ENCODE measurements around the gene DCDC1.

The DCDC1 gene

DNA sequence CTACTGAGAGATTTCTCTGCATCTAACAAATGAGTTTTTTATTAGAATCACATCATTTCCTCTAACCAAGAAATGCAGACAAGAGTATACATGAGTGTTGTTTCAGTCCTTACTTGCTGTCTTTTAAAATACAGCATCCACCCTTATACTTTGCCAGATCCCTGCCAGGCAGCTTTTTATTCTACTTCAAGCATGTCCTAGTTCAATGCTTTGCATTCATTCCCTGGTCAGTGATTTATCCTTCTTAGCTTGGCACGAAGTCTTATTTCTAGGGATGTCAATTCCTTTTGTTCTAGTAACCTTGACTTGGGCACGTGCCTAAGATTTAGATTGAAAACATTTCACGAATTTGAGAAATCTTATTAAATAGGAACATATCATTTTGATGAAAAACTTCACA is 476.2 kb downstream of the DCDC1 start:
- no peak for DNase-seq

DNA sequence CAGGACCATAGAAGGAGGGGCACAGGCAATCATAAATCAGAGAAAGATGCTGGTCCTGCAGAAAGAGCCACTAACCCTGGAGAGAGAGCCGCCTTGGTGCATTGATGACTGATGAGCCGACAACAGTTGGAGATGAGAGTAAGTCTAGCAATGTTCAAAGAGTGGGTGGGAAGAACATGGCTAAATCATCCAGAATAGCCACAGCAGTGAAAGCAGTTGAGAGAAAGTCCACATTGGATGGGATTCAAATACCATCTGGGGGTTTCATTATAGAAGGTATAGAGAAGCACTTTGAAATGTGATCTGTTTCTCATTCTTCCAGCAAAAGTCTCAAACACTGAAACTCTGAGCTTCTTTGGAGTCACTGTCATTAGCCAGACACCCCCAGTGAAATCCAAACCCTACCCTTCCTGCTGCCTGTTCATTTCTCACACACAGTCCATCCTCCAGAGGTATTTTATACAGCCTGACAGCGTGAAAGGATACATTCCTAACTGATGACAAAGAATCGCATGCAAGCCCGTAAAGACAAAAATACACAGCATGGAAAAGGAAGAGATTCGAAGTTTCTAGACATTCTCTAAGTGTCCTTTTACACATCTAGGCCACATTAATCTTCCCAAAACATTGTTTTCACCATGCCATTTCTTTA is 480.3 kb downstream of the DCDC1 start:
- no peak for DNase-seq

DNA sequence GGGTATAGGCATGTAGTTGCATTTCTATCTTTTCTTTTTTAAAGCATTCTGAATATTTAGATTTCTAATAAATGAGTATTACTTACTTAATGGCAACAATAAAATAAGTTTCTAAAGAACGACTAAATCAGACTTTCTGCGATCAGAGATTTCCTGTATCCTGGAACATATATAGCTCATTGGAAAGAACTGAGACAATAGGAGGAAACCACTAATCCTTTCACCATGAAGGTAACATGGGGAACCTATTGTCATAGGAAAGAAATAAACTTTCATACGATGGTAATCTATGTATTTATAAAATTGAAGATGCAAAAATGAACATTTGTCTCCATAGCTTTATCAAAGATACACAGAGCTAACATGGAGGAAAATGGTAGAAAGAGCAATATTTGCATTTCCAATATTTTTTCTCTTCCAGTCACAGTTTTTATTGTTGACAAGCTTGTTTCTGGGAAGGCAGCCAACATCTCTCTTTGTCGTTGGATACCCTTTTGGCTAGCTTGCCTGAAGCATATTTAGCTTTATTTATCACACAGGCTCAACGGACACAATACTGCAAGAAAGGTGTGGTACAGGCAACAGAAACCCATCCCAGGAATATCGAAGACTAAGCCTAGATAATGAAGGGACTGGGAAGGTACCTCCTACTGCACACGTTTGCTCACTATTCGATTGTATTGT is 490.1 kb downstream of the DCDC1 start:
- DNase-seq = no peak

DNA sequence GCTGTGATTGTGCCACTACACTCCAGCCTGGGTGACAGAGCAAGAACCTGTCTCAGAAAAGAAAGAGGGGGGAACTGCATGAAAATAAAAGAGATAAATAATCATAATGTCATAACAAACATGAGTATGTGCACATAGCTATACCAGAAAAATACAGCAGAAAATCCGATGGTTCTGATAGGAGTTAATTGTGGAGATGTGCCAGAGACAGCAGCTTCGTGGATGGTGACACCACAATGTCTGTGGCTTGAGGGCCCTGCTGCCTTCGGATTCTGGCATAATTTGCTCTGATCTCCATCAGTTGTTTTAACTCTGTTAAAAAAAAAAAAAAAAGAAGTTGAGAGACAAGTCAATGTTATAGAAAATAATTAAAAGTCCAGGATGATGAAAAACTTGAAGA is 491.1 kb downstream of the DCDC1 start:
- DNase-seq = no peak

DNA sequence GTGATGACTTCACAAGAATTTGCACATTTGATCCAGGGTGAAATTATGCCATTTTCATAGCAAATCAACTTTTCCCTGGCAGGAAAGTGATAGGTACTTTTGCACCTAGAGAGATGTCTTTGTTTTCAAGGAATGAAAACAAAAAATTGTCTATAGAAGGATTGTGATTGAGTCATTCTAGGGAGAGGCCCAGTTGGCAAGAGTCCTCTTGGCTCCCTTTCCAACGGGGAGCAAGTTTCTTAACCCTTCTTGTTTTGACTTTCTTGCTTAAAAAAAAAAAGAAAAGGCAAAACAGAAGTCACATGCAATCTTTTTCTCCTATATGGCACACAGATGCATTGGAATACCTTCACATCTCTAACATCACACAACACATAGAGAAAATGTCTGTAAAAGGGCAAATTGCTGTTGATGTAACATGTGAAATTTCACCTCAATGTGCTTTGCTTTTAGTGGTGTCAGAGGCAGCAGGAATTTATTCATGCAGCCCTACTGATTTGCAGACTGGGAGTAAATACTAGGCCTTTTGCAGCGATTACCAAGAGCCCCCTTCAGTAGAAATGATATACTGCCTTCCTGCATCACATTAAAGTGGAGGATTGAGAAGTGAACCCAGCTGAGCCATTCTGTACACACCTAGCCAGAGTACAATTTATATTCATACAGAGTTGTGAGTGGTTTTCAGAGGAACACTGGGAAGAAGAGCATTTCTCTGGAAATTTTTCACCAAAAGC is 492.7 kb downstream of the DCDC1 start:
- DNase-seq = no peak

DNA sequence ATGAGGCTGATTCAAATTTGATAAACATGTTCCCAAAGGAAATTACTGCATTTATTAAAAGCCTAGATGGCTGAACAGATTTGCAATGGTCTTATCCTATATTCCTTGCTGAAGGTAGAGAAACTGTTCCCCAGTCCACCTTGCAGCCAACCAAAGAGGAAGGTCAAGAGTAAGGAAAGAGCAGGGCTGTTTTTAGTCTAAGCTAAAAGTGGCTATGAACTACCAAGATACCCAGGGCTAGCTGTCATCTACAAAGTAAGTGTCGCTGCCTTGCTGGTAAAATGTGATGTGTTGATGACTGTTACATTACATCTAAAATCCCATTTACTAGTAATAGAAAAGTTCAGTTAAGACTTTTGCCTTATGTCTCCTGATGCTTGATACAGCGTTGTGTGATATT is 493.3 kb downstream of the DCDC1 start:
- no peak for DNase-seq

DNA sequence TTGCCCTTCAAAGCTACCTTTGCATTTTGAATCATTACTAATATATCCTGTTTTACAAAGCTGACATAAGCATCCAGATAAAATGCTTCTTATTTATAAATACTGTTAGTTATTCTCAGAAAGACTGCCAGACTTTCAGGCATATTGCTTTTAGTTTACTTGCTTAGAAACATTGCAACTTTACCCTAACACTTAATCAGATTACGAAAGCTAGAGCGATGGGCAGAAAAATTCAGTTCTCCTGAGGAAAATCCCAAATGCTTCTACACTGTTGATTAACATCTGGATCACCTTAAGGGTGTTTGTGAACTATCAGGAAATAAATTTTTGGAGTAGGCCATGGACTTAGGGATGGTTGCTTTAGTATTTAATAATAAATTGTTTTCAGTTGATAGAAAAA is 493.7 kb downstream of the DCDC1 start:
- no peak for DNase-seq

DNA sequence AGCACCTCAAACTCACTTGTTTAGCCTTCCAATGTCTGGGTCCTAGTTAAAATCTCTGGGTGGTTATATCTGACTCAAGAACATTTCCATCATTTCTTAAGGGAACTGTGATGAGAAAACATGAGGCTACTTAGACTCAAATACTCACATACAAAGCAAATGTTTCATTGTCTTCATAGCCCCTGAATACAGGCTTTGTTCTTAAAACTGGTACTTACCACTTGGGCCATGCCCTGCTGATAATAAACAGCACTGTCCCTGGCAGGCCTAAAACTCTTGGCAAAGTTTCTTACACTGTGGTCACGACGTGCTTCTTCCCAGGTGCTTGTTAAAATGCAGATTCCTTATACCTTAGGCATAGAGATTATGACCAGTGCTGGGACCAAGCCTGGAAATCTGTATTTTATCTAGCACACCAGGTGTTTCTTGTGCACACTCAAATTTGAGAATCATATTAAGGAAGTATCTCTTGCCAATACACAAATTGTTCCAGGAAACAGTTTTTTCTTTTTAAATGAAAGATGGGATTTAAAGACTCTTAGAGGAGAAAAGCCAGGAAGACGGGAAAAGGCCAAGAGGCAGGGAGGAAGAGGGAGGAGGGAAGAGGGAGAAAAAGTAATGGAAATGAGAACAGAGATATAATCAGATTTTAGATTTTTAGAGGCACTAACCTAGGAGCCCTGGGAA is 495.5 kb downstream of the DCDC1 start:
- DNase-seq = no peak

DNA sequence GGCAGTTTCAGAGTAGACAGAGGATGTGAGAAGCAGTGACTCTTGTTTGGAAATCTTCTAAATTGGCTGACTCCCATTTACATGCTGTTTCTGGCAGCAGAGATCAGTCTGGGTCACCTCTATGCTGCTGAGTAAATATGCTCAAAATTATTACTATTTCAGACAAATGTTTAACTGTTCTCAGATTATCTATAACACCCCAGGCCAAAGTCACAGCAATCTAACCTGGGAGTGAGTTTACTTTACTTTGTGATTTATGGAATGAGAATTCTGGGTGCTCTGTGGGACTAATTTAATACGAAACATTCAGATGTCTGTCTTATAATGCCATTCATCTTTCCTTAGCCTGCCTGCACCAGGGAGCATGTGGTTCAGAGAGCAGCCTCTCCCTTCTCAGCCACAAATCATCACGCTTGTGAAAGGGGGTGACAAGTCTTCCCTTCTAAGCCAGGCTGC is 500.9 kb downstream of the DCDC1 start:
- no peak for DNase-seq

DNA sequence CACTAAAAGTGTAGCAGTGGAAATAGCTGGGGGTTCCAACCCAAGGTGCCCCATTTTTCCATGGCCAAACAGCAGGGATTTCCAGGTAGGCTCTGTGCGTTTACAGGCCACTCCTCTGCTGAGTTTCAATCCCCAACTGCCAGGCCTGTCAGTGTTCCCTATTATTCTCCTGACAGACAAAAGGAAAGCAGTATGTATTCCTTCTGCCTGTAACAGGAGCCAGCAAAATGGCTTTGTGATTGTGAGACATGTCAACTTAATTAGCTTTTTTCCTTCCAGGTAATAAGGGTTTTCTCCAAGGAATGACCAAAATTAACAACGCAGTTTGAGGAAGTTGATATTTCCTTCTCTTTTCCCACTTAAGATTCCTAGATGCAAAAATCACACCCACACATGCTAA is 506.3 kb downstream of the DCDC1 start:
- DNase-seq = no peak

DNA sequence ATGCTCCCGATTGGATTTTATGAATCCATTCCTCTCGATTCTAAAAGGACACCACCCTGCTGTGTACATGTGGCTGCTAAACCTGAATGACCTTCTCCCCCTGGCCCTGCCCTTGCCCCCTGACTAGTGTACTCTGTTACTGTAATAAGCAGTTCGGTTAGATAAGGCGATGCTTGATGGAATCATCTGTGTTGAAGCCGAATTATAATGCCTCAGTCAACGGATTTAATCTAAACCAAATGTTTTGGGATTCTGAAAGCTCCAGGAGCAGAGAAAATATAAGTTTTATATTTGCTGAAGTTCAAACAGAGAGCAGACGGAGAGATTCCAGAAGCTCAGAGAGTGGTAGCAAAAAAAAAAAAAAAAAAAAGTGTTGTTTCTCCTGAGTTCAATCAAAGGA is 508.0 kb downstream of the DCDC1 start:
- no peak for DNase-seq

DNA sequence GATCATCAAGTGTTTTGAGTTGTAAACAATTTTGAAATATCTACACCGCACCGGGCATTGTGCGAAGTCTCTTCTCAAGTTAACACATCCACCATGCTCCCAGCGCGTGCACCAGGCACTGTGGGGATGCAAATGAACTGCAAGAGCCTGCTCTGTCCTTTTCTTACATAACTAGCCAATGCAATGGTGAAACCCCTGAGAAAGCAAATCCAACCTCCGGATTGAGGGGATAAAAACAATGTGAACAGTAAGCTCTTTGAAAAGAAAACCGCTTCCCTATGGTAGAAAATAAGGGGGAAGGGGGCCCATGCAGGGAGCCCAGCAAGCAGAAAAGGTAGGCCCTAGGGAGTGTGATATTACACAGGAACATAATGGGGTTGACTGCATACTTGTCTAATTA is 508.5 kb downstream of the DCDC1 start:
- no peak for DNase-seq

DNA sequence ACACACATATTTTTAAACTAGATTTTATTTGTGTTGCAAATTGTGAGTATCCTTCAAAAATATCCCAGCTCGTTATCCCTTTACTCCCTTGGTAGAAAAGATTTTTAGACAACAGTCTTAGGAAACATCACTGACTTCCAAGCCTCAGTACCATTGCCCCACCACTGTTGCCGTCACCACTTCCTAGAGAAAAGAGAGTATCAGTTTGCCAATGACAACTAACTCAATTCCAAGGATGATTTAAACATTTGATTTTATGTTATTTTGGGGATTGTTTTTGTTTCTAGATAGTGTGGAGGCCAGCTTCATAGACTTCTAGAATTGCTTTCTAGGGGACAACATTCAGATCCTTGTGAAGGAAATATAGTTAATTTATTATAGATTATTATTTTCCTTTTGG is 509.4 kb downstream of the DCDC1 start:
- DNase-seq = no peak

DNA sequence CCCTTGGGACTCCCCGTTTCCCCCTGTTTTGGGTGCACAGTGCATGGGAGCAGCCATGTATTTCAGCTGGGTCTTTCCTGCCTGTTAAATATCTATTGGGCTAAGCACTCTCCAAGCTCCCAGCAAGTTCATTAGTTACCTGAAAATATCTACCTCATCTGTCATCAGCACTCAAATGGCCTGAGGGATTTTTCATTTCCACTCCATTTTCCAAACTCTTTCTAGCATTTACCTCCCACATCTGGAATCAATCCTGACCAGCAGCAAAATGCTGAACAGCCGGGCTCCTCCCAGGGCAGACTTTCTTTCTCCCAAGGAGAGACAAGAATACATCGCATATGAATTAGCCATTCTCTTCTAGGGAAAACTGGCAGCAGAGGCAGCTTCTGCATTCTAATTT is 509.9 kb downstream of the DCDC1 start:
- no peak for DNase-seq

DNA sequence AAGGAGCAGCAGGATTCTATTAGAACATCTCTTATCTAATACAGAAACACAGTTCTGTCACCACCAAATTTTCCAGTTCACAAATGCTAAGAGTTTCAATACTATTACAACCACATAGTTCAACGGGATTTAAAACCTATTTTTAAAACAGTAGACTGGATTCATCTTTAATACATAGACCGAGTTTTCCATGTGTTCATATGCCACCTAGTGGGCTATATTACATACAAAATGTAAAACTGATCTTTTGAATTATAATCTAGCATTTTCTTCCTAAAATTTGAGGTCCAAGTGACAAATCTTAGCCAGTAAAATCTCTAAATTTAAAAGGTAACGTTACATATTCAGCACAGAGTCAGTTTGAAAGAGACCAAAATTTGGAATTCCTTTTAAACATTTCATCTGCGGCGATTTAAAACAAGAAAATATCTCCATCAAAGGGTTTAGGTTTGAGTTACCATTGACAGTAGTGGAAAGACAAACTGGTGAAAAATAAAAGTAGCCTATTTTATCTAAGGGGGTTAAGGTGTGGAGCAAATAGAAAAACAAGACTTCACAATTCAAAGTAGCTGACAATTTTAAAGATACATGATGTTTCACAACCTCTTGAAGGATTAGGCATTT is 514.0 kb downstream of the DCDC1 start:
- DNase-seq = no peak

DNA sequence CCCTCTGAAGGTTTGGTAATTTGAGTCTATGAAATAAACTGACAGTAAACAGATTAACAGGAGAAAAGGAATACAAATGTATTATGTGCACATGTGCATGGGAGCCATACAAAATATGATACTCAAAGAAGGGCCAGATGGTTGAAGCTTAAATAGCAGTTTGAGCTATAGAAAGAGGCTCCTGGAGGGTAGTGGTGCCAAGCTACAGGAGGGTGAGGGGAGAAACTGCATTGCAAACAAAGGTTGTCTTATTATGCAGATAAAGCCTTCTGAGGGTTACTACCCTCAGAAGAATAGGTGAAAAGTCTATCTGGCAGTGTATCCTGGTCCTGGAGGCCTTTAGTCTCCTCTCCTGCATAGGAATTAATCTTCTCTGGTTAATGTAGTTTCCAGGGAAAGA is 516.1 kb downstream of the DCDC1 start:
- no peak for DNase-seq

DNA sequence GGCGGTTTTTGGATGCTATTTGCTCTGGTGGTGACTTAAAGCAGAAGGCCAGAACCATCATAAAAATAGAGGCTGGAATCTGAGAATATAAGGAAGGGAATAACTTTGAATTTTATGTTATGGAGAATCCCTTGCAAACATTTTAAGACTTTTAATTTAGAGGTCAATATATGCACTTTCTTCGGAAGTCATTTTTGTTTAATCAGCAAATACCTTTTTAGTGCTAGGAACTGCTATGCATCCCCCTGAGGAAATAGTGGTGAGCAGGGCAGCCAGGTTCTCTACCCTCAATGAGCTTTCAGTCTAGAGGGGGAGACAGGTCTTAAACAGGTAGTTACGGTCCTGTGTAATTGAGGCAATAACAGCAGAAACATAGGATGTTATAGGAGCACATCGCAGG is 516.9 kb downstream of the DCDC1 start:
- DNase-seq = no peak

DNA sequence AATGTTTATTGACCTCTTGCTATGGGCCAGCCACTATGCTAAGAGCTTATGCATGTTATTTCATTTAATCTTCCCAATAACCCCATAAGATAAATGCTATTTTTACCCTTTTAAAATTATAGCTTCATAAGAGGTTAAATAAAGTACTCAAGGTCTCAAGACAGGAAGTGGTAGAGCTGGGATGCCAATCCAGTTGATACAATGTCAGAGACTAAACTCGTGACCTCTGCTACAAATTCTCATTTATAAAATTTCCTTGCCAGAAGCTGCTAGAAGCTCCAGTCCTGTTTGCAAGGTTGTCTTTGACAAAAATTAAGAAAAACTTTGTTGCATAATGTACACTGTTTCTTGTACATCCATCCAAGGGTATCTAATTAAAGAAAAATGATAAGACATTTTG is 517.4 kb downstream of the DCDC1 start:
- no peak for DNase-seq

DNA sequence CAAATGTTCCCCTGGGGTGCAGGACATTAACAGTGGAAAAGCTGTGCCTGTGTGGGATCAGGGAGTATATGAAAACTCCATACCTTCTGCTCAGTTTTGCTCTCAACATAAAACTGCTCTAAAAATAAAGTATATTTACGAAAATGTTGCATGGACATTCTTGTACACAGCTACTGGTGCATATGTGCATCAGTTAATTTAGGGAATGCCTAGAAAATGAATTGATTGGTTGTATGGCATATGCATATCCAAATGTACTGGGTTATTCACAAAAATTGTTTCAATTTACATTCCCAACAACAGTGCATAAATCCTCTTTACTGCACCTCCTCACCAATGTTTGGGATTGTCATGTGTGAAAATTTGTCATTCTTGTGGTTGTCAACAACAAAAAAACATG is 532.3 kb downstream of the DCDC1 start:
- no peak for DNase-seq

DNA sequence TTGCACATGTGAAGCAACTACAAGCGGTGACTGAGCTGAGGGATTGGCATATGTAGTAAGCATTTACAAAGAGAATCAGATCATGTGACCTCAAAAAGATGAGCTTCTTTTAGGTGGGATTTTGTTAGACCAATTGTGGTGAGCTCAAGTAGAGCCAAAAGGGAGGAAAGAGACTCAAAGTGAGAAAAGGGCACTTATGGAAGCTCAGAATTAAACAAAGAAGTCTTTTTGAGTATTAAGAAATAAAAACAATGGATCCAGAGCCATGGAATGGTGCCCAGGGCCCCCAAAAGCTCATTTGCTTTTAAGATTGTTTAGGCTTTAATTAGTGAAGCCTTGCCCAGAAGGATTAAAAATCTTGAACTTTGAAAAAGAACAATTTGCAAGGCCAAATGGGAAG is 536.7 kb downstream of the DCDC1 start:
- DNase-seq = no peak

DNA sequence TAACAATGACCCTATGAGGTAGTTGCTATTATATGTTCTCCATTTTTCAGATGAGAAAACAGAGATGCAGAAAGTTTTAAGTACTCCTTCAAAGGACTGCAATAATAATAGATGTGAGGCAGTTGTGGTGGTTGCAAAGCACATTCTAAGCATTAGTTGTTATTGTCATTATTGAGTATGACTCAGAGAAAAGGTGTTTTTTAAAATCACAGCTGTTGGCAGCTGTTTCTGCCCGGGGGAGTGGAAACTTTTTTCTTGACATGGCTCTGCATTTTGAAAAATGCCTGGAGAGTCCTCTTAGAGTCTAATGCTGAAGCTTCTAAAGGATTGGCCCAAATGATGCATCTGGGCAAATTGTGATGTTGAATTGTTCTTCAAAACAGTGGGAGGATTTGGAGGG is 538.9 kb downstream of the DCDC1 start:
- no peak for DNase-seq

DNA sequence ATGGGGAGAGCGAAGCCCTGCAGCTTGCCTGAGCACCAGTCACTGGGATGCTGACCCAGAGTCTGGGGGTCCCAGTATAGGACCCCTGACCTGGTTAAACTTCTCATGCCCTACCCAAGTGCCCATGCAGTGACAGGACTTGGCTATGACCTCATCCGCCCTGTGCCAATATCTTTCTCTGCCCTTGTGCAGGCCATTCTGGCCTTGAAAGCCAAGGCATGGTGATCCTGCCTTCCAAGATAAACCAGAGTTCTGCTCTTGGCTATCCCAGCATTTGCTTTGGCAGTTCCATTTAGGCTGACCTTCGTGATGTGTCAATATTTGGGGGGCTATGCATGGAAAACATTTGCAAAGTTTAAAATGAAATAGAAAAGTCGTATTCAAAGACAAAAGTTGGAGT is 542.6 kb downstream of the DCDC1 start:
- DNase-seq = no peak

DNA sequence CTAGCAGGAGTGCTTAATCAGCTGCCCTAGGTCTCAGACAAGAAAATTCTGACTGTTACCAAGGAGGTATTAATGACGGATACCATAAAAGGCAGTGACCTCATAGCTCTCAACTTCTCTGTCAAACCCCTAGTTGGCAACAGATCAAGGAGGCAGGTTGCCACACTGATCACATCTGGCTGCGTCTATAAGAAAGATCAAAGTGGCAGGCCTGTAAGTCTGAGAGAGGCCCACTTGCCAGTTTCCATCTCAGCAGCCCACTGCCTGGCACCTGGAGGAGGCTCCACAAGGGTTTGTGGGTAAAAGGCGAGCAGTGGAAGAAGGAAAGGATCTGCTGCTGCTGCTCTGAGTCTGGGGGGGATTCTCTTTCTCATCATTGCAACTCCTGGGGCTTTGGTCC is 543.8 kb downstream of the DCDC1 start:
- no peak for DNase-seq
